Suppressor macrophage treated with lipopolysaccharide for 4 hours (primary cell): Measurements from ENCODE around the gene KDM4F.

Source experiments
- DNase-seq: peaks from one replicate; pipeline ENCODE4 v3.0.0-alpha.2; 2020

The KDM4F gene

GRCh38 chr11:95066716-95067038 is 17.5 kb downstream of the KDM4F start, which contains the start of gene SRSF8:
SRSF8 (plus strand) TSS chr11:95066919; CDS start chr11:95067227, 308 bp downstream.
- no peak for DNase-seq

DNA sequence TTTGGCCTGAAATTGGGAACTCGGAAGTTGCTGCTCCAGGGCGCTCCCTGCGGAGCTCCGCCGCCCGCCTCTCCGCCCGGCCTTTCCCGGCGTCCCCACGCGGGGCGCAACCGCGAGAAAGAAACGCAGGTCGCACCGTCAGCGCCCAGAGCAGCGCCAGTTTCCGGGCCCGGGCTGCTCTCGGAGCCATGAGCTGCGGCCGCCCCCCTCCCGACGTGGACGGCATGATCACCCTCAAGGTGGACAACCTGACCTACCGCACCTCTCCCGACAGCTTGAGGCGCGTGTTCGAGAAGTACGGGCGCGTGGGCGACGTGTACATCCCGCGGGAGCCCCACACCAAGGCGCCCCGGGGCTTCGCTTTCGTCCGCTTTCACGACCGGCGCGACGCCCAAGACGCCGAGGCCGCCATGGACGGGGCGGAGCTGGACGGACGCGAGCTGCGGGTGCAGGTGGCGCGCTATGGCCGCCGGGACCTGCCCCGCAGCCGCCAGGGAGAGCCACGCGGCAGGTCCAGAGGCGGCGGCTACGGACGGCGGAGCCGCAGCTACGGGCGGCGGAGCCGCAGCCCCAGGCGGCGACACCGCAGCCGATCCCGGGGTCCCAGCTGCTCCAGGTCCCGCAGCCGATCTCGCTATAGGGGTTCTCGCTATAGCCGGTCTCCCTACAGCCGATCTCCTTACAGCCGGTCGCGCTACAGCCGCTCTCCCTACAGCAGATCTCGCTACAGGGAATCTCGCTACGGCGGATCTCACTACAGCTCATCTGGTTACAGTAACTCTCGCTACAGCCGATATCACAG is 18.0 kb downstream of the KDM4F start:
- peak; percentile 85 for DNase-seq

- peak; percentile 39 for DNase-seq
Measured at GRCh38 chr11:95067841-95068219, 18.6 kb downstream of the KDM4F start.

DNA sequence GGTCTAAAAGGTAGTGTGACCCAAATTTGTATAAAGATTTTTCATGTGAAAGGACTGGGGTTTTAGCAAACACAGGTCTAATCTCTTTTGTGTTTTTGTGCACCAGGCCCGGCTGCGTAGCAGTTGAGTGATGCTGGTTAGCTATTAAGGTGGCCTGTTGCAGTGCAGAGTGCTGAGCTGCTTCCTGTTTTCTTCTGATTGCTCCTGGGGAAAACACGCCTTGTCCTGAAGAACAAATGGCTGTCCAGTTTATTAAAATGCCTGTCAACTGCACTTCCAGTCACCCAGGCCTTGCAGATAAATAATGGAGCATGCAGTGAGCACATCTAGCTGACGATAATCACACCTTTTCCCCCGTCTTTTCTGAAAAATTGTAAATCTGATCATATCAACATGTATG is 19.3 kb downstream of the KDM4F start:
- peak; percentile 91 for DNase-seq

DNA sequence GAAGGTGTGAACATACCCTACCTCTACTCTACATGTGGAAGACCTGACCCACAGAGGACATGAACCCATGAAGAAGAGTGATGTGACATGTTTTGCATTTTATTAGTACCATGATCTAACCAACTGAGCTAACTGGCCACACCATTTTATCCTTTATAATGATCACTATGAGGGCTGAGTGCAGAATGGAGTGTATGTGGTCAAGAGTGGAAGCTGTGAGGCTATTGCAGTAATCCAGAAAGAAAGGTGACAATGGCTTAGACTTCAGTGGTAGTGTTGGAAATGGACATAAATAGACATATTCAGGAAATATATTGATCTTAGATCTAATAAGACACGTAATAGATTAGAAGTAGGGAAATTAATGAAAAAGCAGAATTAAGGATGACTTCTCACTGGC is 21.2 kb downstream of the KDM4F start:
- no peak for DNase-seq

GRCh38 chr11:95072948-95073347 is 23.7 kb downstream of the KDM4F start:
- DNase-seq, result no peak

DNA sequence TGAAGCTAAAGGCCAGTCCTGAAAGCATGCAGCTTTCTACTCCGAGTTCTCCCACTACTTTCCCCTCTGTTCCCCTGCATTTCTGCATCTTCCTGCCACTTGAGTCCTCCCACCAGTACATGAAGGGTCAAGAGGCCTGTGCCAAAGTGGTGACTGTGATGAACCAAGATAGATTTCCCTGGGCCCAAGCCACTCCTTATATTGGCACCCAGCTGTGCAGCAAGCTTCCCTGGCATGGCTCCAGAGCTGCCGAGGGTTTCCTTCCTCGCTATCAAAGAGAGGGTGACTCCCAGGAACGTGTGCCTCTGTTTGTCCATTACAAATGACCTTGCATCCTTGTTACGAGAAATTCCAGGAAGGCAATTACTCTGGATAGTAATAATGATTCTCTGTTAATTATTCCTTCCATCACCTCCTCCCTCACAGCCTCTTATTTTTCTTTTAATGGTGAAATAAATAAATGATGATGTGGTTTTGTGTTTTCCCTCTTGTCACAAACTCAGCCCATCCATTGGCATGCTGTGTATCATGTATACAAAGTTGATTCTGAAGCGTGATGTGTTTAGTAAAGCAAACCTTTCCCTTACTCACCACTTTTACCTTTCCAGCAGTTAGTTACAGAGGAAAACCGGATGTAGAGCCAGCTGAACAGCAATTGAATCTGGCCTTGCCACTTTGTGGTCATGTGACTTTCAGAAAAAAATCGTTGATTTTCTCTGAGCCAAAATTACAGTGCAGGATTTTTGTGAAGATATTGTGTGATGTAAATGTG is 25.8 kb downstream of the KDM4F start:
- no peak for DNase-seq

DNA sequence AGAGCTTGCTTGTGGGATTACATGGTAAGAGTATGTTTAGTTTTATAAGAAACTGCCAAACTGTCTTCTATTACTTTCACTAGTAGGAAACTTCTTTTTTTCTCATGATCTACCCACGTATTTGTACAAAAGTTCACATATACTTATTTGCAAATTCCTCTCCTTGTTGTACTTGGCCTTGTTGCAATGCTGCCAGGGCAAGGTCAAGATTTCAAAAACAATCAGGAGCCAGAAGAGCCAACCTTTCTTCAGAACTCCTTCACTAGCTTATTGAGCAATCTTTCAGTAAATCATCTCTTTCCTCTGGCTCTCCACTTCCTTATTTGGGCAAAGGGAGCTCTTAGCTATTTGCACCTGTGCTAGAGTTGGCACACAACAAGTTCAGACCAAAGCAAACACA is 27.2 kb downstream of the KDM4F start:
- DNase-seq, result peak; percentile 25

DNA sequence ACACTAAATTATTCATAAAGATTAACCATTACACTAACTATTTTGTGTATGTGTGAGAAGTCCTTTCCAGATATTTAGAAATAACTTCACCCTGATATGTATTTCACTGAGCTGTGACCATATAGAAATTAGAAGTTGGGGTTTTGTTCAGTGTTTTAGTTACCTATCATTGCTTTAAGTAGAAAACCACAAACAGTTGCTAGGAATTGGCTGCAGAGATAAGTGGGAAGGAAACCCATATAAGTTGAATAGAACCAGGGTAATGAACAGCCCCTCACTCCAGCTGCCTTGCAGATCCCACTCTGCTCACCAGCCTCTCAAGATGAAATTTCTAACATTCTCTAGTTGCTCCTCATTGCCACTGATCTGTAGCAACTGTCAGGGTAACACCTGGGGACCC is 27.8 kb downstream of the KDM4F start:
- no peak for DNase-seq

DNA sequence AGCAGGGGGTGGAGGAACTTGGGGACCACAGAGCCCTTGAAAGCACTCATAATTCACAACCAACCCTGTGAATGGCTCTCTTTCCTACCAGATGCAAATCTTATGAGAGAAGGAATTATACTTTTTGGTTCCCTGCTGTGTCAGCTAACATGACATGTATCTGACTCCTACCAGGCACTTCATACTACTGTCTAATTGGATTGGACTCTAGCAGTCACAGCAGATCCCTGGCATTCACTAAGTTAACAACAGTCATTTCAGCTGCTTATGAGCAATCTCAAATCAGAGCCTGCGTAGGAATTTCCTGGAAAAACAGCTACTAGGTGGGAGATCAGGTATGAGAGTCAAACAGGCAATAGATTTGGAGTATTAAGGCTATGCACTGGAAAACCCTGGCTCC is 29.3 kb downstream of the KDM4F start:
- no peak for DNase-seq

DNA sequence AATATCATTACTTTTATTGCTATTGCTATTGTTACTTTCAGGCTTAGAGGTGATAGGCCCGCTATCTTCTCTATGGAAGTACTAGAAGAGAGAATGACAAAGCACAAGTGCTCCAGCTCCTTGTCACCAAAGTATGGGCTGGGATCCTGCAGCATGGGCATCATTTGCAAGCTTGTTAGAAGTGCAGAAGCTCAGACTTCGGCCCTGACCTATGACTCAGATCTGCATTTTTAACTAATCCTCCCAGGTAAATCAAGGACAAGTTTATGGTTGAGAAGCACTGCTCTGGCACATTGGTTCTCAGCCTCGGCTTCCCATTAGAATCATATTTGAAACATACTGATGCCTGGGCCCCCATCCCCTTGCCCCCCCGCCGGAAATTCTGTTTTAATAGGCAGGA is 31.8 kb downstream of the KDM4F start:
- DNase-seq, result no peak

DNA sequence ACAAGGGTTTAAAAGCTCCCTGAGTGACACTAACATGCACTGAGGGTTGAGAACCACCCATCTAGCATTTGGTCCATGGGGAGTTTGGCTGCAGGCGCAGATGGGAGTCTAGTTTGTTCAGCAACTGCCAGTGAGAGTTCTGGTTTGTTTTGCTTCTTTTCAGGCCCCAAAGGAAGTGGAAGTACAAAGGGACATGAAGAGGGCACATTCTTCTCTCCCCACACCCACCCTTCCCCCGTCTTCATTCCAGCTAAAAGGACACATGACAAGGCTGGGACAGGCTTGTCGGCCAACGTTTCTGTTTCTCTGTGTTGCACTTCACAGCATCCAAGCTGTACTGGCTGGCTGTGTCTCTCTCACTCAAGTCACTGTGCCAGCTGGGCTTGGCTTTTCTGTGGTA is 32.2 kb downstream of the KDM4F start:
- DNase-seq, result no peak

- DNase-seq, result no peak
Measured at GRCh38 chr11:95082576-95083001, 33.4 kb downstream of the KDM4F start.

GRCh38 chr11:95084509-95084908 is 35.3 kb downstream of the KDM4F start:
- DNase-seq, result peak; percentile 66

- DNase-seq, result no peak
Measured at GRCh38 chr11:95085117-95085816, 36.0 kb downstream of the KDM4F start.

GRCh38 chr11:95086151-95086550 is 36.9 kb downstream of the KDM4F start:
- DNase-seq, result no peak

- no peak for DNase-seq
Measured at GRCh38 chr11:95086836-95087570, 37.8 kb downstream of the KDM4F start.

DNA sequence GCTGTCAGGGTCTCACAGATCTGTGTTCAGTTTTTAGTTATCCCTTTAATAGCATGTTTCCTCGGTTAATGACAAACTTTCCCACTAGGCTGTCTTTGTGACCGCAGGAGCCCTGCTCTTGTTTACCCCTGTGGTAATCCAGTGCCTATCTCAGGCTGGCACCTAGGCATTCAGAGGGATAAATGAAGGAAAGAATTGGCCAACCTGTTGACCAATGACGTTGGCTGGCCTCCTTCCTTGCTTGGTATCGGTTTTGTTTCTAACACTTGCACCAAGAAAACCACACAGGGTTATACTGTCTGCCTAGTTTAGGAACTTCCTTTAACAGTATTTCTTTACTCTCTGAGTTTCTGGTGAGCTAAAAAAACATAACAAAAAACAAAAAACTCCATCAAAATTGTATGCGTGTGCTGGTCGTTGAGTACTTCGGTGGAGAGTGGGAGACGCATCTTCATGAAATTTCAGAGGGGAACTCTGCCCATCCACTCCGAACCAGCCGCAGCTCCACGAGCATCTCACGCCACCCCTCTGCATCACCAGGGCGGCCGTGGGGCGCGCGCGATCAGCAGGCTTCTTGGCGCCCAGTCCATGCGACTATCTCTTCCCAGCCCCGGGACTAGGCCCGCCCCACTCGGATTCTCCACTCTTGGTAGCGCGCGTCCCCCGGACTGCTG is 39.9 kb downstream of the KDM4F start:
- peak; percentile 76 for DNase-seq

DNA sequence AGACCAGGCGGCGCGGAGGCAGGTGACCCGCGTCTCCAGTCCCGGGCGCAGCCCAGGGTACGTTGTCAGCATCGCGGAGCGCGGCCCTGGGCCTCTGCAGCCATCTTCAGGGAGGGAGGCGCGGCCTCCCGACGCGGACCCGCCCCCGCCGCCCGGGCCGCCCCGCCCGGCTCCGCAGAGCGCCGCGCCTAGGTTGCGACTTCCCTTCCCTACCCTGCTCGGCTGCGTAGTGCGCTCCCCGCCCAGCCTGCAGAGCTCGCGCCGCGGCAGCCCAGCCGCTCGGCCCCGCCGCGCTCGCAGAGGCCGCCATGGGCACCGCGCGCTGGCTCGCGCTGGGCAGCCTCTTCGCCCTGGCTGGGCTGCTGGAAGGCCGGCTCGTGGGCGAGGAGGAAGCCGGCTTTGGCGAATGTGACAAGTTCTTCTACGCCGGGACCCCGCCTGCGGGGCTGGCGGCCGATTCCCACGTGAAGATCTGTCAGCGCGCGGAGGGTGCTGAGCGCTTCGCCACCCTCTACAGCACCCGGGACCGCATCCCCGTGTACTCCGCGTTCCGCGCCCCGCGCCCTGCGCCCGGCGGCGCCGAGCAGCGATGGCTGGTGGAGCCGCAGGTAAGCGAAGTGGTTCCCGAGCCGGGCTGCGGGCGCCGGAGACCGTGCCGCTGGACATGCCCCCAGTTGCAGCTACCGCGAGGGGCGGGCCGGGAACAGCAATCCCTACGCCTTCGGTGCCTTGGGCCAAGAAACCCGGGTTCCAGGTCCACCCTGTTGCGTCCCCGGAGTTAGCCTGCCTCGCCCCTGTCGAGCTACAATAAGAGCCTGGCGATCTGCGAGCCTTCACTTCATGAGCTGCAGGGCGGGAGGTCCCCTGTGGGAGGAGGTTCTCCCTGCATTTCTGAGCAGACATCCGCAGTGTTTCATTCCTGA is 40.7 kb downstream of the KDM4F start, which contains the start of gene ENDOD1:
ENDOD1 (plus strand) TSS at position 227 of the 923 bp plus-strand sequence; CDS start at position 309, 82 bp downstream.
- DNase-seq, result peak; percentile 90

GRCh38 chr11:95091663-95092180 is 42.5 kb downstream of the KDM4F start:
- DNase-seq, result no peak
